ENCODE measurements around the gene SLC34A1.

SLC34A1 gene

GRCh38 chr5:177364159-177364962 is 19.9 kb upstream of the SLC34A1 start:
- TF ChIP-seq, protein P1, sequence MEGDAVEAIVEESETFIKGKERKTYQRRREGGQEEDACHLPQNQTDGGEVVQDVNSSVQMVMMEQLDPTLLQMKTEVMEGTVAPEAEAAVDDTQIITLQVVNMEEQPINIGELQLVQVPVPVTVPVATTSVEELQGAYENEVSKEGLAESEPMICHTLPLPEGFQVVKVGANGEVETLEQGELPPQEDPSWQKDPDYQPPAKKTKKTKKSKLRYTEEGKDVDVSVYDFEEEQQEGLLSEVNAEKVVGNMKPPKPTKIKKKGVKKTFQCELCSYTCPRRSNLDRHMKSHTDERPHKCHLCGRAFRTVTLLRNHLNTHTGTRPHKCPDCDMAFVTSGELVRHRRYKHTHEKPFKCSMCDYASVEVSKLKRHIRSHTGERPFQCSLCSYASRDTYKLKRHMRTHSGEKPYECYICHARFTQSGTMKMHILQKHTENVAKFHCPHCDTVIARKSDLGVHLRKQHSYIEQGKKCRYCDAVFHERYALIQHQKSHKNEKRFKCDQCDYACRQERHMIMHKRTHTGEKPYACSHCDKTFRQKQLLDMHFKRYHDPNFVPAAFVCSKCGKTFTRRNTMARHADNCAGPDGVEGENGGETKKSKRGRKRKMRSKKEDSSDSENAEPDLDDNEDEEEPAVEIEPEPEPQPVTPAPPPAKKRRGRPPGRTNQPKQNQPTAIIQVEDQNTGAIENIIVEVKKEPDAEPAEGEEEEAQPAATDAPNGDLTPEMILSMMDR (IDR thresholded peaks at IDR 0.05; ENCODE audit: low read depth, low read length, missing control alignments): no peak
- DNase-seq (ENCODE audit: extremely low read depth, low read depth): no peak

DNA sequence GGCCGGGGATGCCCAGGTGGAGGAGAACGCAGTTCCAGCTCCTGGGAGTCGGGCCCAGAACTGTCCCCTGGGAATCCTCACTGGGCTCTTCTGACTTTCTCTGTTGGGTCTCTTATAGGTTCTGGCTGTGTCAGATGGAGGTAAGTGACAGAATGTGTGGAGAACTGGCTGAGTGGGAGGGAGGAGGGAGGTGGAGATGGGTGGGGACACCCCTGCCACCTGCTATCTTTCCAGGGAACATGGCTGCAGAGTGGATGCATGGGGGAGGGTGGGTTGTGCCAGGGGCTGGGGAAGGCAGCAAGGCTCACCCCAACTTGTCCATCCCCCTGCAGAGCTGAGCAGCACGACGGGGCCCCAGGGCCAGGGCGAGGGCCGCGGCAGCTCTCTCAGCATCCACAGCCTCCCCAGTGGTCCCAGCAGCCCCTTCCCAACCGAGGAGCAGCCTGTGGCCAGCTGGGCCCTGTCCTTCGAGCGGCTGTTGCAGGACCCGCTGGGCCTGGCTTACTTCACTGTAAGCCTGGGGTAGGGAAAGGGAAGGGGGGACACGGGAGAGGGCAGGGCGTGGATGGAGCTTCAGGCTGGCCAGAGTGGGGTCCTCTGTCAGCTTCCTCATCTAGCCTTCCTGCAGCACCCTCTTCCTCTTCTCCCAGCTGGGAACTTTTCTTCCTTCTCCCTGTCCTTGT is 18.2 kb upstream of the SLC34A1 start:
- H3K4me3 ChIP-seq (replicated peaks; ENCODE audit: low read depth, low read length): no peak overlapping the region
- DNase-seq (ENCODE audit: extremely low read depth, low read depth): no peak

More at GRCh38 chr5:177364159-177364962, 19.9 kb upstream of the SLC34A1 start:
- H3K4me3 ChIP-seq (replicated peaks; ENCODE audit: low read depth, low read length): no peak overlapping the region

DNA sequence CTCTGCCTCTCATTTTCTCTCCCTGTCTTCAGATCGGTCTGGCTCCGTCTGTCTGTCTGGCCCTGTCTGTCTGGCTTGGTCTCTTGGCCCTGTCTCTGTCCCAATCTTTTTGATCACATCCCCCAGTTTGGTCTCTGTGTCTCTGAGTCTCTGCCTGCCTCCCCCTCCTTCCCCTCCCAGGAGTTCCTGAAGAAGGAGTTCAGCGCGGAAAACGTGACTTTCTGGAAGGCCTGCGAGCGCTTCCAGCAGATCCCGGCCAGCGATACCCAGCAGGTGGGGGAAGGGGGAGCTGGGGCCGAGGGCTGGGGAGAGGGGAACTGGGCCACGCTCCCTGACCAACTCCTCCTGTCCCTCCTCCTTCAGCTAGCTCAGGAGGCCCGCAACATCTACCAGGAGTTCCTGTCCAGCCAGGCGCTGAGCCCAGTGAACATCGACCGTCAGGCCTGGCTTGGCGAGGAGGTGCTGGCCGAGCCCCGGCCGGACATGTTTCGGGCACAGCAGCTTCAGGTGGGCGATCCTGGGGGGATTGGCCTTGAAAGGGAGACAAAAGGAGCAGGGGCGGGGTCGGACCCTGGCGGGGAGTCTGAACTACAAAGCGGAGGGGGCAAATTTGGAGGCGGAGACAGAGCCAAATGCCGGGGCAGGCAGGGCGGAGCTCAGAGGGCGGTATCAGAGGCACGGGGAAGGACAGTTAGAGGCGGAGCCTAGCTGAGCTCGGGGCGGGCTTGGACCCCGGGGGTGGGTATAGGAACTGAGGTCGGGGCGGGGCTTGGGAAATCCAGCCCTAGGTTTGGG is 17.5 kb upstream of the SLC34A1 start:
- peak overlapping the region; percentile 31 for H3K4me3 ChIP-seq (replicated peaks; ENCODE audit: low read depth, low read length)
- TF ChIP-seq, protein P1 (IDR thresholded peaks at IDR 0.05; ENCODE audit: low read depth, low read length, missing control alignments): no peak
- DNase-seq (ENCODE audit: extremely low read depth, low read depth): peak; percentile 59

More for the DNA sequence above, 18.2 kb upstream of the SLC34A1 start:
- TF ChIP-seq, protein P1 (IDR thresholded peaks at IDR 0.05; ENCODE audit: low read depth, low read length, missing control alignments): no peak

- DNase-seq (ENCODE audit: extremely low read depth, low read depth): no peak
- H3K4me3 ChIP-seq (replicated peaks; ENCODE audit: low read depth, low read length): peak overlapping the region; percentile 31
- TF ChIP-seq, protein P1 (IDR thresholded peaks at IDR 0.05; ENCODE audit: low read depth, low read length, missing control alignments): no peak
Measured at GRCh38 chr5:177367323-177367848, 16.8 kb upstream of the SLC34A1 start.

DNA sequence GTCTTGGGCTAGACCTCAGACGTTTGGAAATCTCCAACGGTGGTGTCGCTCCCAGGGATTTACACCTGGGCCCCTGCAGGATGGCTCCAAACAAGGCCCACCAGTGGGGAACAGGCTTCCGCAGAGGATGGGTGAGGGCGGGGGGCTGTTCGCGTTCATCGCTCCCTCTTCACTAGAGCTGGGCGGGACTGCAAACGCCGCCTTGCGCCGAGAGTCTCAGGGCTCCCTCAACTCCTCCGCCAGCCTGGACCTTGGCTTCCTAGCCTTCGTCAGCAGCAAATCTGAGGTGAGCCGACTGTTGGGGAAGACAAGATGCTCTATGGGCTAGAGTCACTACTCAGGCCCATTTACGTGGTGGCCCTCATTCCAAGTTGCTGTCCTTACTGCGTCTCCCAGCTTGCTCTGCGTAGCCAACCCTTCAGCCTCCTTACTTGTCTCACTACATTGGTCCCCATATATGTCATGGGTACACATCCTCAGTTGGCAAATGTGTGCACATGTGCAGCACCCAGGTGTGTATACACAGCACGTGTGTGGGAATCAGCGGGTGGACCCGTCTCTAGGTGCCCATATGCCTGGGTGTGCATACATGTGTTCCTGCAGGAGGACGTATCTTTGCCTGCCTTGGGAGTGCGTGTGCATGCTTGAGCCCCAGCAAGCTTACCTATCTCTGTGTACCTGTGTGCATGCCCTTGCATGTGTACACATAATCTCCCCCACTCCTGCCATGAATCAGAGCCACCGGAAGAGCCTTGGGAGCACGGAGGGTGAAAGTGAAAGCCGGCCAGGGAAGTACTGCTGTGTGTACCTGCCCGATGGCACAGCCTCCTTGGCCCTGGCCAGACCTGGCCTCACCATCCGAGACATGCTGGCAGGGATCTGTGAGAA is 16.0 kb upstream of the SLC34A1 start:
- TF ChIP-seq, protein P1 (IDR thresholded peaks at IDR 0.05; ENCODE audit: low read depth, low read length, missing control alignments): no peak
- DNase-seq (ENCODE audit: extremely low read depth, low read depth): no peak
- H3K4me3 ChIP-seq (replicated peaks; ENCODE audit: low read depth, low read length): no peak overlapping the region
